Measurements from ENCODE around the gene IL27RA. TPM values are rescaled to one million over a fixed set of nuclear protein-coding genes. Genes with fewer than 3 reads are reported as not detected.

Gene IL27RA
- total and polyA plus RNA-seq, 4 donors = 1.0 to 2.8 (median 1.6) TPM

DNA sequence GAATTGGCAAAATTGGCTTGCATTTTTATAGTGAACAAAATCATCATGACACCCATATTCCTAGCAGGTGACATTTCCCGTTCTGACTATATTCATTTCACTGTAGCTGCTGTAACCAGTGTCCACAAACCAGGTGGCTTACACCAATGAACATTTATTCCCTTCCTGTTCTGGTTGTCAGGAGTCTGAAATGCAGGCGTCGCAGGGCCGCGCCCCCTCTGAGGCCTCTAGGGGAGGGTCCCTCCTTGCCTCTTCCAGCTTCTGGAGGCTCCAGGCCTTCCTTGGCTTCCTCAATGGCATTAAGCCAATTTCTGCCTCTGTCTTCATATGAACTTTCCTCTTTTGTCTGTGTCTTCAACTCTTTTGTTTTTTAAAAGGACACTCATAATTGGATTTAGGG is 10.1 kb upstream of the IL27RA start:
- no peak for DNase-seq (ENCODE audit: low spot score)
- H3K4me1 ChIP-seq (ENCODE audit: control insufficient read depth in 4 of 4, insufficient read depth in 4 of 4, low read length in 3 of 4) = peaks cover 0 to 3% (median 1%) of the 10 kb centered on the region in 4 donors
- no peak overlapping the region for H3K4me3 ChIP-seq (ENCODE audit: low read depth in 1 of 3, low read length in 3 of 3)
- H3K36me3 ChIP-seq (ENCODE audit: control insufficient read depth in 4 of 4, insufficient read depth in 3 of 4, low read depth in 1 of 4, low read length in 3 of 4) = no peaks in the 10 kb centered on the region
- TF ChIP-seq, protein P1, sequence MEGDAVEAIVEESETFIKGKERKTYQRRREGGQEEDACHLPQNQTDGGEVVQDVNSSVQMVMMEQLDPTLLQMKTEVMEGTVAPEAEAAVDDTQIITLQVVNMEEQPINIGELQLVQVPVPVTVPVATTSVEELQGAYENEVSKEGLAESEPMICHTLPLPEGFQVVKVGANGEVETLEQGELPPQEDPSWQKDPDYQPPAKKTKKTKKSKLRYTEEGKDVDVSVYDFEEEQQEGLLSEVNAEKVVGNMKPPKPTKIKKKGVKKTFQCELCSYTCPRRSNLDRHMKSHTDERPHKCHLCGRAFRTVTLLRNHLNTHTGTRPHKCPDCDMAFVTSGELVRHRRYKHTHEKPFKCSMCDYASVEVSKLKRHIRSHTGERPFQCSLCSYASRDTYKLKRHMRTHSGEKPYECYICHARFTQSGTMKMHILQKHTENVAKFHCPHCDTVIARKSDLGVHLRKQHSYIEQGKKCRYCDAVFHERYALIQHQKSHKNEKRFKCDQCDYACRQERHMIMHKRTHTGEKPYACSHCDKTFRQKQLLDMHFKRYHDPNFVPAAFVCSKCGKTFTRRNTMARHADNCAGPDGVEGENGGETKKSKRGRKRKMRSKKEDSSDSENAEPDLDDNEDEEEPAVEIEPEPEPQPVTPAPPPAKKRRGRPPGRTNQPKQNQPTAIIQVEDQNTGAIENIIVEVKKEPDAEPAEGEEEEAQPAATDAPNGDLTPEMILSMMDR (IDR thresholded peaks at IDR 0.05; ENCODE audit: low read depth, low read length, missing input control) = no peak
- no peak for TF ChIP-seq SP1 (IDR thresholded peaks at IDR 0.05)
- no peak for TF ChIP-seq RXRA (IDR thresholded peaks at IDR 0.05)
- no peak for TF ChIP-seq FOXA2 (IDR thresholded peaks at IDR 0.05)
- TF ChIP-seq, protein P2, sequence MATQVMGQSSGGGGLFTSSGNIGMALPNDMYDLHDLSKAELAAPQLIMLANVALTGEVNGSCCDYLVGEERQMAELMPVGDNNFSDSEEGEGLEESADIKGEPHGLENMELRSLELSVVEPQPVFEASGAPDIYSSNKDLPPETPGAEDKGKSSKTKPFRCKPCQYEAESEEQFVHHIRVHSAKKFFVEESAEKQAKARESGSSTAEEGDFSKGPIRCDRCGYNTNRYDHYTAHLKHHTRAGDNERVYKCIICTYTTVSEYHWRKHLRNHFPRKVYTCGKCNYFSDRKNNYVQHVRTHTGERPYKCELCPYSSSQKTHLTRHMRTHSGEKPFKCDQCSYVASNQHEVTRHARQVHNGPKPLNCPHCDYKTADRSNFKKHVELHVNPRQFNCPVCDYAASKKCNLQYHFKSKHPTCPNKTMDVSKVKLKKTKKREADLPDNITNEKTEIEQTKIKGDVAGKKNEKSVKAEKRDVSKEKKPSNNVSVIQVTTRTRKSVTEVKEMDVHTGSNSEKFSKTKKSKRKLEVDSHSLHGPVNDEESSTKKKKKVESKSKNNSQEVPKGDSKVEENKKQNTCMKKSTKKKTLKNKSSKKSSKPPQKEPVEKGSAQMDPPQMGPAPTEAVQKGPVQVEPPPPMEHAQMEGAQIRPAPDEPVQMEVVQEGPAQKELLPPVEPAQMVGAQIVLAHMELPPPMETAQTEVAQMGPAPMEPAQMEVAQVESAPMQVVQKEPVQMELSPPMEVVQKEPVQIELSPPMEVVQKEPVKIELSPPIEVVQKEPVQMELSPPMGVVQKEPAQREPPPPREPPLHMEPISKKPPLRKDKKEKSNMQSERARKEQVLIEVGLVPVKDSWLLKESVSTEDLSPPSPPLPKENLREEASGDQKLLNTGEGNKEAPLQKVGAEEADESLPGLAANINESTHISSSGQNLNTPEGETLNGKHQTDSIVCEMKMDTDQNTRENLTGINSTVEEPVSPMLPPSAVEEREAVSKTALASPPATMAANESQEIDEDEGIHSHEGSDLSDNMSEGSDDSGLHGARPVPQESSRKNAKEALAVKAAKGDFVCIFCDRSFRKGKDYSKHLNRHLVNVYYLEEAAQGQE (IDR thresholded peaks at IDR 0.05) = no peak
- no peak for TF ChIP-seq NR2F2 (IDR thresholded peaks at IDR 0.05)
- TF ChIP-seq, protein P3, sequence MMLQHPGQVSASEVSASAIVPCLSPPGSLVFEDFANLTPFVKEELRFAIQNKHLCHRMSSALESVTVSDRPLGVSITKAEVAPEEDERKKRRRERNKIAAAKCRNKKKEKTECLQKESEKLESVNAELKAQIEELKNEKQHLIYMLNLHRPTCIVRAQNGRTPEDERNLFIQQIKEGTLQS (IDR thresholded peaks at IDR 0.05) = no peak
- no peak for TF ChIP-seq EGR1 (IDR thresholded peaks at IDR 0.05; ENCODE audit: low read depth in 2 of 2)
- TF ChIP-seq JUND (IDR thresholded peaks at IDR 0.05) = no peak
- no peak for TF ChIP-seq HNF4A (conservative IDR thresholded peaks at IDR 0.05)
- no peak for TF ChIP-seq YY1 (IDR thresholded peaks at IDR 0.05)
- TF ChIP-seq GABPA (IDR thresholded peaks at IDR 0.05 in 1 of 2, conservative IDR thresholded peaks at IDR 0.05 in 1 of 2) = no peak
- no peak for TF ChIP-seq HNF4G (IDR thresholded peaks at IDR 0.05)
- TF ChIP-seq FOXA1 (IDR thresholded peaks at IDR 0.05) = no peak
- H3K27me3 ChIP-seq (ENCODE audit: control insufficient read depth in 4 of 4, insufficient read depth in 4 of 4, low read length in 3 of 4) = no peaks in the 10 kb centered on the region
- no peak overlapping the region for H3K27ac ChIP-seq (ENCODE audit: low read depth in 1 of 2, low read length in 2 of 2)
- H3K9me3 ChIP-seq (ENCODE audit: control insufficient read depth in 4 of 4, low read length in 3 of 4) = no peaks in the 10 kb centered on the region
- WGBS = 62% methylated on average over 5 of the region's 5 CpGs
- no peak overlapping the region for H3K9ac ChIP-seq (ENCODE audit: low read depth in 1 of 2, low read length in 2 of 2)

DNA sequence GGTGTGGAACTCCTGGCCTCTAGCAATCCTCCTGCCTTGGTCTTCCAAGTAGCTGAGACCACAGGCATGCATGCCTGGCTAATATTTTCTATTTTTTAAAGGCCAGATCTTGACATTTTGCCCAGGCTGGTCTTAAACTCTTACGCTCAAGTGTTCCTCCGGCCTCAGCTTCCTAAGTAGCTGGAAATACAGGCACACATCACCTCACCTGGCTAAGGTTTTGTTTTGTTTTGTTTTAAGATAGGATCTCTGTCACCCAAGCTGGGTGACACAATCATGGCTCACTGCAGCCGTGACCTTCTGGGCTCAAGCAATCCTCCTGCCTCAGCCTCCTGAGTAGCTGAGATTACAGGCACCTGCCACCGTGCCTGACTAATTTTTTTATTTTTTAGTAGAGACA is 9.1 kb upstream of the IL27RA start:
- TF ChIP-seq EGR1 (IDR thresholded peaks at IDR 0.05; ENCODE audit: low read depth in 2 of 2) (no peak), FOXA2 (IDR thresholded peaks at IDR 0.05) (no peak), GABPA (IDR thresholded peaks at IDR 0.05 in 1 of 2, conservative IDR thresholded peaks at IDR 0.05 in 1 of 2) (no peak), RAD21 (IDR thresholded peaks at IDR 0.05) (no peak), FOXA1 (IDR thresholded peaks at IDR 0.05) (no peak), YY1 (IDR thresholded peaks at IDR 0.05) (no peak), HNF4G (IDR thresholded peaks at IDR 0.05) (no peak), NR2F2 (IDR thresholded peaks at IDR 0.05) (no peak), SP1 (IDR thresholded peaks at IDR 0.05) (no peak), JUND (IDR thresholded peaks at IDR 0.05) (no peak)
- TF ChIP-seq, protein P4, sequence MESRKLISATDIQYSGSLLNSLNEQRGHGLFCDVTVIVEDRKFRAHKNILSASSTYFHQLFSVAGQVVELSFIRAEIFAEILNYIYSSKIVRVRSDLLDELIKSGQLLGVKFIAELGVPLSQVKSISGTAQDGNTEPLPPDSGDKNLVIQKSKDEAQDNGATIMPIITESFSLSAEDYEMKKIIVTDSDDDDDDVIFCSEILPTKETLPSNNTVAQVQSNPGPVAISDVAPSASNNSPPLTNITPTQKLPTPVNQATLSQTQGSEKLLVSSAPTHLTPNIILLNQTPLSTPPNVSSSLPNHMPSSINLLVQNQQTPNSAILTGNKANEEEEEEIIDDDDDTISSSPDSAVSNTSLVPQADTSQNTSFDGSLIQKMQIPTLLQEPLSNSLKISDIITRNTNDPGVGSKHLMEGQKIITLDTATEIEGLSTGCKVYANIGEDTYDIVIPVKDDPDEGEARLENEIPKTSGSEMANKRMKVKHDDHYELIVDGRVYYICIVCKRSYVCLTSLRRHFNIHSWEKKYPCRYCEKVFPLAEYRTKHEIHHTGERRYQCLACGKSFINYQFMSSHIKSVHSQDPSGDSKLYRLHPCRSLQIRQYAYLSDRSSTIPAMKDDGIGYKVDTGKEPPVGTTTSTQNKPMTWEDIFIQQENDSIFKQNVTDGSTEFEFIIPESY (IDR thresholded peaks at IDR 0.05) = no peak
- TF ChIP-seq, protein P3 (IDR thresholded peaks at IDR 0.05) = no peak
- TF ChIP-seq, protein P2 (IDR thresholded peaks at IDR 0.05) = no peak
- TF ChIP-seq, protein P5, sequence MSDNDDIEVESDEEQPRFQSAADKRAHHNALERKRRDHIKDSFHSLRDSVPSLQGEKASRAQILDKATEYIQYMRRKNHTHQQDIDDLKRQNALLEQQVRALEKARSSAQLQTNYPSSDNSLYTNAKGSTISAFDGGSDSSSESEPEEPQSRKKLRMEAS (IDR thresholded peaks at IDR 0.05) = no peak

More for the DNA sequence above, 9.1 kb upstream of the IL27RA start:
- no peaks in the 10 kb centered on the region for H3K36me3 ChIP-seq (ENCODE audit: control insufficient read depth in 4 of 4, insufficient read depth in 3 of 4, low read depth in 1 of 4, low read length in 3 of 4)
- no peak overlapping the region for H3K4me3 ChIP-seq (ENCODE audit: low read depth in 1 of 3, low read length in 3 of 3)
- no peak overlapping the region for H3K27ac ChIP-seq (ENCODE audit: low read depth in 1 of 2, low read length in 2 of 2)
- H3K9me3 ChIP-seq (ENCODE audit: control insufficient read depth in 4 of 4, low read length in 3 of 4) = no peaks in the 10 kb centered on the region
- H3K27me3 ChIP-seq (ENCODE audit: control insufficient read depth in 4 of 4, insufficient read depth in 4 of 4, low read length in 3 of 4) = no peaks in the 10 kb centered on the region
- peaks cover 0 to 3% (median 1%) of the 10 kb centered on the region in 4 donors for H3K4me1 ChIP-seq (ENCODE audit: control insufficient read depth in 4 of 4, insufficient read depth in 4 of 4, low read length in 3 of 4)
- DNase-seq (ENCODE audit: low spot score) = no peak
- WGBS = 94% methylated on average over 4 of the region's 4 CpGs
- no peak overlapping the region for H3K9ac ChIP-seq (ENCODE audit: low read depth in 1 of 2, low read length in 2 of 2)

Measured in liver (tissue), 9 donors.